ENCODE data around the gene DDX43. TPM values are rescaled to one million over a fixed set of nuclear protein-coding genes. Genes with fewer than 3 reads are reported as not detected.

Gene DDX43
- total RNA-seq, 1 experiment from 2014 or later: 0.33 TPM

- Histone ChIP-seq H2AK5ac (ENCODE audit: insufficient read length, low read length) (no peak overlapping the region), H2AFZ (ENCODE audit: low read length) (no peak overlapping the region), H4K5ac (ENCODE audit: insufficient read length, low read depth, low read length) (no peak overlapping the region), H3K4ac (ENCODE audit: low read depth, low read length) (no peak overlapping the region), H2BK20ac (ENCODE audit: low read depth, low read length, poor library complexity, severe bottlenecking) (no peak overlapping the region), H4K8ac (replicated peaks; ENCODE audit: insufficient read length, low read depth, low read length) (no peak overlapping the region), H3K56ac (ENCODE audit: insufficient read length, low read depth, low read length) (no peak overlapping the region), H2BK5ac (ENCODE audit: insufficient read length, low read length) (no peak overlapping the region), H3K4me2 (ENCODE audit: insufficient read depth, insufficient read length, low read length) (no peak overlapping the region), H3K18ac (ENCODE audit: insufficient read length, low read depth, low read length) (no peak overlapping the region), H3K9me3 (ENCODE audit: control insufficient read depth, low read depth, low read length) (no peaks in the 10 kb centered on the region), H3K23me2 (ENCODE audit: insufficient read length, low read depth, low read length, poor library complexity, severe bottlenecking) (no peaks in the 10 kb centered on the region), H3K9ac (ENCODE audit: extremely low read depth, insufficient read length, low read length) (no peak overlapping the region), H3K14ac (ENCODE audit: insufficient read depth, low read length) (no peak overlapping the region), H3K27me3 (ENCODE audit: insufficient read depth, low read length) (no peaks in the 10 kb centered on the region), H3K4me1 (ENCODE audit: insufficient read depth, low read length) (no peaks in the 10 kb centered on the region), H2BK15ac (ENCODE audit: low read depth, low read length) (no peak overlapping the region), H3K79me1 (ENCODE audit: insufficient read depth, low read depth, low read length, poor library complexity, severe bottlenecking) (no peaks in the 10 kb centered on the region), H4K20me1 (ENCODE audit: control insufficient read depth, insufficient read depth, insufficient read length) (no peaks in the 10 kb centered on the region), H3K27ac (ENCODE audit: insufficient read length, low read depth, low read length) (no peak overlapping the region), H3K23ac (ENCODE audit: insufficient read length, low read depth, low read length) (no peak overlapping the region), H2BK120ac (ENCODE audit: low read depth, low read length, poor library complexity, severe bottlenecking) (no peak overlapping the region), H3K79me2 (ENCODE audit: insufficient read depth, low read length) (no peaks in the 10 kb centered on the region), H3T11ph (ENCODE audit: low read length) (no peak overlapping the region), H2BK12ac (ENCODE audit: insufficient read length, low read depth, low read length) (no peak overlapping the region), H4K91ac (ENCODE audit: insufficient read length, low read depth, low read length) (no peak overlapping the region)
- no peaks in the 10 kb centered on the region for H3K9me3 Mint-ChIP-seq
- 100% methylated on average over 1 of the region's 3 CpGs for WGBS (ENCODE audit: extremely low coverage, insufficient read length, low lambda C conversion rate)
- no peak for TF ChIP-seq CTCF (conservative IDR thresholded peaks at IDR 0.05)
- H3K36me3 Mint-ChIP-seq (ENCODE audit: insufficient read depth in 1 of 3, low read depth in 3 of 3): no peaks in the 10 kb centered on the region
- H3K4me3 Mint-ChIP-seq: no peak overlapping the region
- no peak for DNase-seq
- no peaks in the 10 kb centered on the region for H3K4me1 Mint-ChIP-seq
- H3K27me3 Mint-ChIP-seq (ENCODE audit: low read depth): no peaks in the 10 kb centered on the region
- no peak overlapping the region for H3K27ac Mint-ChIP-seq
Observed at GRCh38 chr6:73435236-73435635, 40.6 kb downstream of the DDX43 start.

All from H9 (cell line).